Measurements from ENCODE around the gene TLCD1.

The TLCD1 gene

GRCh38 chr17:28675490-28675889 is 50.5 kb downstream of the TLCD1 start:
- no peak for FAIRE-seq

Measured in A204.1 (cell line).